Heart left ventricle (tissue), 13 donors: ENCODE data around the gene MEX3A.

Source experiments
- CTCF ChIP-seq, 12 donors: fragments of 200-600 bp; sonication (generic) in 4 of 12; IDR thresholded peaks; one replicate each; pipeline versions ENCODE4 v1.5.0 to v1.8.0; 2018 to 2022; ENCODE audit warnings: antibody characterized with exemption in 12 of 12, mild to moderate bottlenecking in 5 of 12
- POLR2A ChIP-seq, 2 donors: fragments of 450-650 bp; IDR thresholded peaks; one replicate each; pipeline ENCODE4 v1.6.1; 2017; ENCODE audit warnings: antibody characterized with exemption in 2 of 2, mild to moderate bottlenecking in 2 of 2, moderate library complexity in 2 of 2
- donor health status: ischemic (EF 13 %, LVEDD 7.1; RV severe dilation, severe dysfunction).
- donor health status: DM: no; HTN: yes; CAD: no.
- donor health status: DM: no; HTN: no; CAD: no.
- donor health status: ischemic (EF 25% LVEDD 6.9; RV normal size, moderate dysfunction).
- donor health status: ischemic (EF 25% LVEDD 5.7; RV mildly dilated, moderate dysfunction).
- donor health status: ischemic (EF 35%, LVEDD 5.7; RV mildly dilated, moderate dysfunction).
- donor health status: nonischemic (EF 11% LVEDD 7.7; RV severe dilation, severe dysfunction).
- donor health status: DM: yes; HTN: yes; CAD: no.
- donor health status: PGD.
- donor health status: ischemic (EF 29% LVEDD 5.4; RV normal size, mild dysfunction).
- donor health status: nonischemic (EF 23%, LVEDD 6.1; RV moderate dilation, normal function).

- TF ChIP-seq CTCF (IDR thresholded peaks at IDR 0.05), result no peak
- no peak for TF ChIP-seq POLR2A (IDR thresholded peaks at IDR 0.05)
Measured at GRCh38 chr1:156128308-156128653, 46.0 kb upstream of the MEX3A start.
